CD4-positive, alpha-beta T cell treated with Interleukin-21 for 1 hour (primary cell): Measurements from ENCODE around the gene MUS81.

Experiments used
- DNase-seq: peaks from one replicate; pipeline ENCODE4 v3.0.0-alpha.2; 2020

Gene MUS81

GRCh38 chr11:65873318-65874156 lies 13.3 kb downstream of the MUS81 start:
- peak; percentile 97 for DNase-seq

- DNase-seq = peak; percentile 70
Measured at GRCh38 chr11:65879617-65880016, 19.4 kb downstream of the MUS81 start, which contains the start of gene CTSW. Gene CTSW, plus strand, starts transcription at chr11:65879837. Its CDS starts 18 bp downstream, at chr11:65879855.

- DNase-seq = no peak
Measured at GRCh38 chr11:65880027-65880426, 19.8 kb downstream of the MUS81 start.

GRCh38 chr11:65880844-65881421 lies 20.7 kb downstream of the MUS81 start:
- peak; percentile 38 for DNase-seq

GRCh38 chr11:65882120-65883057 lies 22.2 kb downstream of the MUS81 start:
- DNase-seq = no peak

- DNase-seq = no peak
Measured at GRCh38 chr11:65883058-65883761, 23.0 kb downstream of the MUS81 start.

- DNase-seq = no peak
Measured at GRCh38 chr11:65883786-65884715, 23.8 kb downstream of the MUS81 start.

GRCh38 chr11:65884716-65885092 lies 24.5 kb downstream of the MUS81 start:
- peak; percentile 87 for DNase-seq

GRCh38 chr11:65885231-65885630 lies 25.0 kb downstream of the MUS81 start:
- DNase-seq = no peak

GRCh38 chr11:65885808-65886536 lies 25.7 kb downstream of the MUS81 start:
- no peak for DNase-seq

- no peak for DNase-seq
Measured at GRCh38 chr11:65886826-65887722, 26.8 kb downstream of the MUS81 start.

GRCh38 chr11:65887723-65888162 lies 27.5 kb downstream of the MUS81 start:
- DNase-seq = peak; percentile 23

- DNase-seq = peak; percentile 96
Measured at GRCh38 chr11:65888163-65888814, 28.1 kb downstream of the MUS81 start, which contains the start of gene FIBP. Gene FIBP, minus strand, starts transcription at chr11:65888471. Its CDS starts 53 bp downstream, at chr11:65888418.

- peak; percentile 98 for DNase-seq
Measured at GRCh38 chr11:65890324-65891218, 30.3 kb downstream of the MUS81 start, which contains the start of gene CCDC85B. Gene CCDC85B, plus strand, starts transcription at chr11:65890673. Its CDS starts 111 bp downstream, at chr11:65890784.

GRCh38 chr11:65891219-65892136 lies 31.2 kb downstream of the MUS81 start:
- DNase-seq = peak; percentile 43

- peak; percentile 49 for DNase-seq
Measured at GRCh38 chr11:65892137-65892540, 31.9 kb downstream of the MUS81 start.
